Measurements from ENCODE around the gene DNAH14. TPM values are rescaled to one million over a fixed set of nuclear protein-coding genes. Genes with fewer than 3 reads are reported as not detected.
"Not testable (repeated sequence)": the region's sequence is repeated elsewhere in the genome, so short reads cannot be mapped to it uniquely, and the experiment has no call there.

Gene DNAH14
- total RNA-seq, 4 donors from 2014 or later, result 0.15 to 0.55 TPM; not detected in 2

GRCh38 chr1:224959115-224959514 is 29.6 kb downstream of the DNAH14 start:
- in situ Hi-C loops (cut with MboI; ENCODE audit: low sequenced_read_pairs in 4 of 4), result no loop called here
- DNase-seq, result no peak

GRCh38 chr1:224959656-224960055 is 30.2 kb downstream of the DNAH14 start:
- in situ Hi-C loops (cut with MboI; ENCODE audit: low sequenced_read_pairs in 4 of 4) (no loop called here), intact Hi-C loops (cut with DNase I; ENCODE audit: low total_unique reads) (no loop called here)
- Histone ChIP-seq H3K4me1 (no peaks in the 10 kb centered on the region), H3K27me3 (no peaks in the 10 kb centered on the region), H3K9me3 (no peaks in the 10 kb centered on the region), H3K36me3 (no peaks in the 10 kb centered on the region), H3K27ac (no peak overlapping the region), H3K4me3 (no peak overlapping the region)
- ATAC-seq (no peak), DNase-seq (no peak)
- no peak for TF ChIP-seq POLR2A (IDR thresholded peaks at IDR 0.05)
- TF ChIP-seq, protein P1, sequence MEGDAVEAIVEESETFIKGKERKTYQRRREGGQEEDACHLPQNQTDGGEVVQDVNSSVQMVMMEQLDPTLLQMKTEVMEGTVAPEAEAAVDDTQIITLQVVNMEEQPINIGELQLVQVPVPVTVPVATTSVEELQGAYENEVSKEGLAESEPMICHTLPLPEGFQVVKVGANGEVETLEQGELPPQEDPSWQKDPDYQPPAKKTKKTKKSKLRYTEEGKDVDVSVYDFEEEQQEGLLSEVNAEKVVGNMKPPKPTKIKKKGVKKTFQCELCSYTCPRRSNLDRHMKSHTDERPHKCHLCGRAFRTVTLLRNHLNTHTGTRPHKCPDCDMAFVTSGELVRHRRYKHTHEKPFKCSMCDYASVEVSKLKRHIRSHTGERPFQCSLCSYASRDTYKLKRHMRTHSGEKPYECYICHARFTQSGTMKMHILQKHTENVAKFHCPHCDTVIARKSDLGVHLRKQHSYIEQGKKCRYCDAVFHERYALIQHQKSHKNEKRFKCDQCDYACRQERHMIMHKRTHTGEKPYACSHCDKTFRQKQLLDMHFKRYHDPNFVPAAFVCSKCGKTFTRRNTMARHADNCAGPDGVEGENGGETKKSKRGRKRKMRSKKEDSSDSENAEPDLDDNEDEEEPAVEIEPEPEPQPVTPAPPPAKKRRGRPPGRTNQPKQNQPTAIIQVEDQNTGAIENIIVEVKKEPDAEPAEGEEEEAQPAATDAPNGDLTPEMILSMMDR (IDR thresholded peaks at IDR 0.05 in 4 of 5, conservative IDR thresholded peaks at IDR 0.05 in 1 of 5), result no peak

More at GRCh38 chr1:224959115-224959514, 29.6 kb downstream of the DNAH14 start:
- TF ChIP-seq, protein P1 (IDR thresholded peaks at IDR 0.05 in 4 of 5, conservative IDR thresholded peaks at IDR 0.05 in 1 of 5), result no peak
- no peak for TF ChIP-seq POLR2A (IDR thresholded peaks at IDR 0.05)
- Histone ChIP-seq H3K9me3 (no peaks in the 10 kb centered on the region), H3K27me3 (no peaks in the 10 kb centered on the region), H3K36me3 (no peaks in the 10 kb centered on the region), H3K4me1 (no peaks in the 10 kb centered on the region), H3K27ac (no peak overlapping the region), H3K4me3 (no peak overlapping the region)
- ATAC-seq, result no peak
- intact Hi-C loops (cut with DNase I; ENCODE audit: low total_unique reads), result no loop called here

- TF ChIP-seq, protein P1 (IDR thresholded peaks at IDR 0.05 in 4 of 5, conservative IDR thresholded peaks at IDR 0.05 in 1 of 5), result no peak
- no peak for TF ChIP-seq POLR2A (IDR thresholded peaks at IDR 0.05)
- Histone ChIP-seq H3K9me3 (no peaks in the 10 kb centered on the region), H3K4me3 (no peak overlapping the region), H3K27me3 (no peaks in the 10 kb centered on the region), H3K27ac (no peak overlapping the region), H3K36me3 (no peaks in the 10 kb centered on the region), H3K4me1 (no peaks in the 10 kb centered on the region)
- in situ Hi-C loops (cut with MboI; ENCODE audit: low sequenced_read_pairs in 4 of 4), result no loop called here
- intact Hi-C loops (cut with DNase I; ENCODE audit: low total_unique reads), result no loop called here
- DNase-seq (no peak), ATAC-seq (no peak)
Observed at GRCh38 chr1:224980181-224980580, 50.7 kb downstream of the DNAH14 start.

DNA sequence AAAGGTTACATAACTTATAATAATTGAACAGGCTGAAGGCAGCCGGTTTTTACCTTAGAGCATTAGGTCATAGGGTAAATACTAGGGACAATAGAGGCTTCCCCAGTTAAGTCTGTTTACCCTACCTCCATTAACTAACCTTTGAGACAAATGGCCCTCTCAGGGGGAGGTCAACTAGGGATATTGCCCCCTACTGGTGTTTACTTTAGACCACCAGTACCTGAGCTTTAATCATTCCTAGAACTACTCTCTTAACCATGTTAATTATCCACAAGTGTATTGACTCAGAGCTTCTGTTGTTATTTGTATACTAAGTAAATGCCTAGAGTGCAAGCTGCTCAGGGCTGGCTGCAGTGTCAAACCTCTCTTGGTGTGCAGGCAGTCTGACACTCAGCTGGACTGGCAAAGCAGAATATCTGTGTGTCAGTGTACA is 52.5 kb downstream of the DNAH14 start:
- intact Hi-C loops (cut with DNase I; ENCODE audit: low total_unique reads); in situ Hi-C loops (cut with MboI; ENCODE audit: low sequenced_read_pairs in 4 of 4); H3K9me3 ChIP-seq; H3K4me1 ChIP-seq; H3K4me3 ChIP-seq; H3K27me3 ChIP-seq; H3K27ac ChIP-seq; DNase-seq; H3K36me3 ChIP-seq; ATAC-seq: not testable (repeated sequence)

DNA sequence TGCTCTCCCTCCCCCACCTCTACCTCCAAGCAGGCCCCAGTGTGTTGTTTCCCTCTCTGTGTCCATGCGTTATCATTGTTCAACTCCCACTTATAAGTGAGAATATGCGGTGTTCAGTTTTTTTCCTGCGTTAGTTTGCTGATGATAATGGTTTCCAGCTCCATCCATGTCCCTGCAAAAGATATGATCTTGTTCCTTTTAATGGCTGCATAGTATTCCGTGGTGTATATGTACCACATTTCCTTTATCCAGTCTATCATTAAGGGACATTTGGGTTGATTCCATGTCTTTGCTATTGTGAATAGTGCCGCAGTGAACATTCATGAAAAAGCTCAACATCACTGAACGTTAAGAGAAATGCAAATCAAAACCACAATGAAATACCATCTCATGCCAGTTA is 58.6 kb downstream of the DNAH14 start:
- ATAC-seq (no peak), DNase-seq (no peak)
- Histone ChIP-seq H3K27me3 (no peaks in the 10 kb centered on the region), H3K9me3 (no peaks in the 10 kb centered on the region), H3K4me3 (no peak overlapping the region), H3K36me3 (no peaks in the 10 kb centered on the region), H3K27ac (no peak overlapping the region), H3K4me1 (no peaks in the 10 kb centered on the region)
- intact Hi-C loops (cut with DNase I; ENCODE audit: low total_unique reads), result no loop called here
- TF ChIP-seq POLR2A (IDR thresholded peaks at IDR 0.05), result no peak
- TF ChIP-seq, protein P1 (IDR thresholded peaks at IDR 0.05 in 4 of 5, conservative IDR thresholded peaks at IDR 0.05 in 1 of 5), result no peak
- in situ Hi-C loops (cut with MboI; ENCODE audit: low sequenced_read_pairs in 4 of 4), result no loop called here
